MM.1S (cell line): Measurements from ENCODE around the gene ZNF575.
"Not testable (repeated sequence)": the region's sequence is repeated elsewhere in the genome, so short reads cannot be mapped to it uniquely, and the experiment has no call there.

ENCODE experiments used
- DNase-seq: peaks from one replicate; pipeline ENCODE4 v3.0.0-alpha.2; 2015
- H2AFZ ChIP-seq: fragments of 300-600 bp; sonication (generic); 2 replicates; pipeline ENCODE4 v1.6.0; 2016; ENCODE audit warnings: antibody characterized with exemption, low read length
- H3F3A ChIP-seq: fragments of 300-600 bp; sonication (generic); 2 replicates; pipeline ENCODE4 v1.6.1; 2016; ENCODE audit warnings: mild to moderate bottlenecking, antibody characterized with exemption, low read length, moderate library complexity, mixed read lengths; ENCODE audit not compliant: insufficient read depth
- H3K27ac ChIP-seq: fragments of 300-600 bp; sonication (generic); 2 replicates; pipeline ENCODE4 v1.5.1; 2016; ENCODE audit warnings: mild to moderate bottlenecking, low read length
- H3K27me3 ChIP-seq: fragments of 300-600 bp; sonication (generic); replicated peaks from 2 replicates; pipeline ENCODE4 v1.6.0; 2016; ENCODE audit warnings: low read length; ENCODE audit not compliant: insufficient read depth
- H3K36me3 ChIP-seq: fragments of 300-600 bp; sonication (generic); replicated peaks from 2 replicates; pipeline ENCODE4 v1.6.1; 2016; ENCODE audit warnings: mild to moderate bottlenecking, low read length, mixed read lengths; ENCODE audit not compliant: insufficient read depth
- H3K4me1 ChIP-seq: fragments of 300-600 bp; sonication (generic); 2 replicates; pipeline ENCODE4 v1.6.1; 2016; ENCODE audit warnings: low read length, mixed read lengths
- H3K4me2 ChIP-seq: fragments of 300-600 bp; sonication (generic); 2 replicates; pipeline ENCODE4 v1.6.0; 2016; ENCODE audit warnings: low read depth, low read length
- H3K4me3 ChIP-seq: fragments of 300-600 bp; sonication (generic); 2 replicates; pipeline ENCODE4 v1.5.1; 2016; ENCODE audit warnings: low read length, mixed read lengths
- H3K79me2 ChIP-seq: fragments of 300-600 bp; sonication (generic); 2 replicates; pipeline ENCODE4 v1.6.1; 2016; ENCODE audit warnings: mixed run types, low read length, mixed read lengths
- H3K9ac ChIP-seq: fragments of 300-600 bp; sonication (generic); 2 replicates; pipeline ENCODE4 v1.6.1; 2016; ENCODE audit warnings: low read length, mixed read lengths
- H3K9me2 ChIP-seq: fragments of 300-600 bp; sonication (generic); replicated peaks from 2 replicates; pipeline ENCODE4 v1.6.1; 2016; ENCODE audit warnings: mild to moderate bottlenecking, low read length, mixed read lengths; ENCODE audit not compliant: insufficient read depth
- H3K9me3 ChIP-seq: fragments of 300-600 bp; sonication (generic); replicated peaks from 2 replicates; pipeline ENCODE4 v1.6.1; 2016; ENCODE audit warnings: mild to moderate bottlenecking, low read length, mixed read lengths; ENCODE audit not compliant: insufficient read depth
- H4K20me1 ChIP-seq: fragments of 300-600 bp; sonication (generic); 2 replicates; pipeline ENCODE4 v1.6.1; 2016; ENCODE audit warnings: mild to moderate bottlenecking, low read length, moderate library complexity, mixed read lengths; ENCODE audit not compliant: insufficient read depth
- CTCF ChIP-seq: fragments of 300-600 bp; sonication (generic); IDR thresholded peaks from 2 replicates; pipeline ENCODE4 v1.5.1; 2016; ENCODE audit warnings: antibody characterized with exemption, low read length, mixed read lengths
- EZH2 ChIP-seq: fragments of 300-600 bp; sonication (generic); optimal IDR thresholded peaks from 2 replicates; pipeline ENCODE3; 2017; ENCODE audit warnings: low read depth, mild to moderate bottlenecking, antibody characterized with exemption, low read length, mixed read lengths
- EZH2phosphoT487 ChIP-seq: fragments of 300-600 bp; sonication (generic); IDR thresholded peaks from 2 replicates; pipeline ENCODE4 v1.6.1; 2018; ENCODE audit warnings: antibody characterized with exemption, low read length

ZNF575 gene

GRCh38 chr19:43545981-43546380 lies 13.0 kb downstream of the ZNF575 start:
- no peaks in the 10 kb centered on the region for H3K4me1 ChIP-seq
- H3F3A ChIP-seq, result no peaks in the 10 kb centered on the region
- no peaks in the 10 kb centered on the region for H3K36me3 ChIP-seq
- H4K20me1 ChIP-seq, result no peaks in the 10 kb centered on the region
- no peaks in the 10 kb centered on the region for H3K9me2 ChIP-seq
- H3K4me2 ChIP-seq, result no peak overlapping the region
- H3K27ac ChIP-seq, result no peak overlapping the region
- H3K9me3 ChIP-seq, result no peaks in the 10 kb centered on the region
- TF ChIP-seq EZH2 (no peak), CTCF (no peak), EZH2phosphoT487 (no peak)
- no peak overlapping the region for H2AFZ ChIP-seq
- no peak for DNase-seq
- H3K27me3 ChIP-seq, result no peaks in the 10 kb centered on the region
- H3K4me3 ChIP-seq, result no peak overlapping the region
- H3K79me2 ChIP-seq, result no peaks in the 10 kb centered on the region
- no peak overlapping the region for H3K9ac ChIP-seq

DNA sequence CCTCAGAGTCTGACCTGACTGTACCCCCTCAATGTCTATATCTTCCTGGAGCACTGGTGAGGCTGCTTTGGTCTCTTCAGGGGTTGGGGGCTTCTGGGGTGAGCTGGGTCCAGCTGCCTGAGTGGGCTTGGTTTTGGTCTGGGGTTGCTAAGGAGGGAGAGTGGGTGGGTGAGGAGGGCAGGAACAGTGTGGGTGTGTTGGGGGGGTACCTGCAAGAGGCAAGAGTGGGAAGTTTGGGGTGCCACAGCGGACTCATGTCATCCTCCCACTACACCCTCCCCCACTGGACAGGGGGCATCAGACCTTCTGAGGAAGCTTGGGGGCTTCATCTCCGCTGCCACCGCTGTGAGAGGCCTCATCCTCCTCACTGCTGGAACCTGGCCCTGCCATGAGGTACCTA lies 13.6 kb downstream of the ZNF575 start:
- Histone ChIP-seq H3K9me2 (no peaks in the 10 kb centered on the region), H3K36me3 (no peaks in the 10 kb centered on the region), H3K4me3 (no peak overlapping the region), H3K27ac (no peak overlapping the region), H4K20me1 (no peaks in the 10 kb centered on the region), H3K79me2 (no peaks in the 10 kb centered on the region), H3K9me3 (no peaks in the 10 kb centered on the region), H3K27me3 (no peaks in the 10 kb centered on the region), H3K4me1 (no peaks in the 10 kb centered on the region), H3K4me2 (no peak overlapping the region), H3K9ac (no peak overlapping the region), H2AFZ (no peak overlapping the region), H3F3A (no peaks in the 10 kb centered on the region)
- TF ChIP-seq EZH2phosphoT487, result no peak
- no peak for DNase-seq

- H3K36me3 ChIP-seq, H2AFZ ChIP-seq, H3K9ac ChIP-seq: not testable (repeated sequence)
These were observed 14.9 kb downstream of the ZNF575 start for GRCh38 chr19:43547926-43548325.

DNA sequence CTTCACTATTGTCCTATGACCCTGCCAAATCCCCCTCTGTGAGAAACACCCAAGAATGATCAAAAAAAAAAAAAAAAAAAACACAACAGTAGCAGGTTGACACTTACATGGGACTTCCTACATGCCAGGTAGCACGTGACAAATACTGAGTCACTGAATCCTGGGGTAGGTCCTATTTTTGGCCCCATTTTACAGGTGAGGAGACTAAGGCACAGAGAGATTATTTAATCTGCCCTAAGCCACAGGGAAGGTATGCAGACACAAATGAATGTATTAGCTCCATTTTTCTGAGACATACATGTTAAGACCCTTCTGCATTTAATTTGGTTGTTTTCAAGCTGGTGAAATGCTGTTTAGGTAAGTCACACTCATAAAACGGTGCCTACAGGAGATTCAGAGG lies 15.7 kb downstream of the ZNF575 start:
- Histone ChIP-seq H3K27ac (no peak overlapping the region), H3K4me1 (no peaks in the 10 kb centered on the region), H3K27me3 (no peaks in the 10 kb centered on the region), H3K4me3 (no peak overlapping the region), H3K9me3 (no peaks in the 10 kb centered on the region), H3K36me3 (no peaks in the 10 kb centered on the region), H3K9ac (no peak overlapping the region), H3K4me2 (no peak overlapping the region), H3K9me2 (no peaks in the 10 kb centered on the region), H4K20me1 (no peaks in the 10 kb centered on the region), H2AFZ (no peak overlapping the region), H3K79me2 (no peaks in the 10 kb centered on the region), H3F3A (no peaks in the 10 kb centered on the region)
- no peak for TF ChIP-seq EZH2phosphoT487
- no peak for TF ChIP-seq CTCF
- TF ChIP-seq EZH2, result no peak
- DNase-seq, result no peak

More at GRCh38 chr19:43547926-43548325, 14.9 kb downstream of the ZNF575 start:
- DNase-seq, H4K20me1 ChIP-seq, H3K4me3 ChIP-seq, H3K4me2 ChIP-seq, H3F3A ChIP-seq, H3K27me3 ChIP-seq, H3K27ac ChIP-seq, H3K9me3 ChIP-seq, H3K4me1 ChIP-seq, H3K9me2 ChIP-seq, H3K79me2 ChIP-seq: not testable (repeated sequence)
